DMS53 treated with DMSO at 0.1 percent for 48 hours (cell line): ENCODE data around the gene HDGFL1.

ENCODE experiments used
- DNase-seq: peaks from one replicate; lab custom pipeline; 2025; ENCODE audit not compliant: unreplicated experiment; lab: John Stamatoyannopoulos, UW

Gene HDGFL1

GRCh38 chr6:22569281-22570184 is at the start of gene HDGFL1:
Gene HDGFL1 (plus strand): TSS chr6:22569566. CDS start chr6:22569576, 10 bp downstream.
- no peak for DNase-seq

GRCh38 chr6:22521035-22521434 is 48.3 kb upstream of the HDGFL1 start:
- no peak for DNase-seq

- no peak for DNase-seq
Observed at GRCh38 chr6:22526736-22527135, 42.6 kb upstream of the HDGFL1 start.

- no peak for DNase-seq
Observed at GRCh38 chr6:22529866-22530265, 39.5 kb upstream of the HDGFL1 start.

GRCh38 chr6:22530506-22530905 is 38.9 kb upstream of the HDGFL1 start:
- DNase-seq, result no peak

GRCh38 chr6:22536122-22536521 is 33.2 kb upstream of the HDGFL1 start:
- no peak for DNase-seq

- DNase-seq, result no peak
Observed at GRCh38 chr6:22544476-22544875, 24.9 kb upstream of the HDGFL1 start.

- no peak for DNase-seq
Observed at GRCh38 chr6:22545051-22545450, 24.3 kb upstream of the HDGFL1 start.

- DNase-seq, result no peak
Observed at GRCh38 chr6:22546236-22546635, 23.1 kb upstream of the HDGFL1 start.

- no peak for DNase-seq
Observed at GRCh38 chr6:22550971-22551670, 18.2 kb upstream of the HDGFL1 start.

GRCh38 chr6:22556266-22556665 is 13.1 kb upstream of the HDGFL1 start:
- no peak for DNase-seq

- DNase-seq, result no peak
Observed at GRCh38 chr6:22557007-22557406, 12.4 kb upstream of the HDGFL1 start.

- DNase-seq, result no peak
Observed at GRCh38 chr6:22558288-22558882, 11.0 kb upstream of the HDGFL1 start.

GRCh38 chr6:22568854-22569253 is 512 bp upstream of the HDGFL1 start:
- no peak for DNase-seq

- DNase-seq, result no peak
Observed at GRCh38 chr6:22570185-22570551, 802 bp downstream of the HDGFL1 start.

- no peak for DNase-seq
Observed at GRCh38 chr6:22575190-22575589, 5.8 kb downstream of the HDGFL1 start.

- DNase-seq, result no peak
Observed at GRCh38 chr6:22579439-22579838, 10.1 kb downstream of the HDGFL1 start.

GRCh38 chr6:22580337-22580736 is 11.0 kb downstream of the HDGFL1 start:
- DNase-seq, result no peak

- no peak for DNase-seq
Observed at GRCh38 chr6:22582417-22583205, 13.2 kb downstream of the HDGFL1 start.

- no peak for DNase-seq
Observed at GRCh38 chr6:22583230-22583629, 13.9 kb downstream of the HDGFL1 start.

- no peak for DNase-seq
Observed at GRCh38 chr6:22583927-22584326, 14.6 kb downstream of the HDGFL1 start.
